22Rv1 (cell line): ENCODE results near the gene MPEG1.

Experiments
- ZFX ChIP-seq: fragments of 450-650 bp; IDR thresholded peaks from 2 replicates; pipeline ENCODE4 v1.6.1; 2017; ENCODE audit warnings: antibody characterized with exemption, borderline replicate concordance
- TF ChIP-seq, protein P1 (sequence below): fragments of 450-650 bp; IDR thresholded peaks from 2 replicates; pipeline ENCODE4 v1.5.1; 2017; ENCODE audit warnings: mild to moderate bottlenecking

DNA sequence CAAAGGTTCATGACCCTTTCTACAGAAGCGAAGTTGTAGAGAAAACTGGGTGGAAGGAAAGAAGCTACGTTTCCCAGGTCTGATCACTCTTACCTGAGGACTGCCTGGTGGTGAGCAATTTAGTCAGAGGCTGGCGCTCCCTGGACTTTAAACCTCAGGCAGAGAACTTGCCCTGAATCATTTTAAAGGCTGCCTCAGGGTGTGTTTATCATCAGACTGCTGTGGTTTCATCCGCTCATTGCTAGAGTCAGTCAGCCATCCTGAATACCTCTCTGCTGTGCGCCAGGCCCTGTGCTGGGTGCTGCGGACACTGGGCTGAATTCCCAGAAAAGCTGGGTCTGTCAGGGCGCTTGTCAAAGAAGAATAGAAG lies 38.1 kb downstream of the MPEG1 start:
- TF ChIP-seq, protein P1, sequence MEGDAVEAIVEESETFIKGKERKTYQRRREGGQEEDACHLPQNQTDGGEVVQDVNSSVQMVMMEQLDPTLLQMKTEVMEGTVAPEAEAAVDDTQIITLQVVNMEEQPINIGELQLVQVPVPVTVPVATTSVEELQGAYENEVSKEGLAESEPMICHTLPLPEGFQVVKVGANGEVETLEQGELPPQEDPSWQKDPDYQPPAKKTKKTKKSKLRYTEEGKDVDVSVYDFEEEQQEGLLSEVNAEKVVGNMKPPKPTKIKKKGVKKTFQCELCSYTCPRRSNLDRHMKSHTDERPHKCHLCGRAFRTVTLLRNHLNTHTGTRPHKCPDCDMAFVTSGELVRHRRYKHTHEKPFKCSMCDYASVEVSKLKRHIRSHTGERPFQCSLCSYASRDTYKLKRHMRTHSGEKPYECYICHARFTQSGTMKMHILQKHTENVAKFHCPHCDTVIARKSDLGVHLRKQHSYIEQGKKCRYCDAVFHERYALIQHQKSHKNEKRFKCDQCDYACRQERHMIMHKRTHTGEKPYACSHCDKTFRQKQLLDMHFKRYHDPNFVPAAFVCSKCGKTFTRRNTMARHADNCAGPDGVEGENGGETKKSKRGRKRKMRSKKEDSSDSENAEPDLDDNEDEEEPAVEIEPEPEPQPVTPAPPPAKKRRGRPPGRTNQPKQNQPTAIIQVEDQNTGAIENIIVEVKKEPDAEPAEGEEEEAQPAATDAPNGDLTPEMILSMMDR, result no peak
- no peak for TF ChIP-seq ZFX
